ENCODE data around the gene MDP1.
"Not testable (repeated sequence)": the region's sequence is repeated elsewhere in the genome, so short reads cannot be mapped to it uniquely, and the experiment has no call there.

MDP1 gene

GRCh38 chr14:24250354-24250753 lies 34.5 kb upstream of the MDP1 start:
- no peak for DNase-seq

GRCh38 chr14:24249230-24250021 lies 33.6 kb upstream of the MDP1 start:
- DNase-seq, result no peak

DNA sequence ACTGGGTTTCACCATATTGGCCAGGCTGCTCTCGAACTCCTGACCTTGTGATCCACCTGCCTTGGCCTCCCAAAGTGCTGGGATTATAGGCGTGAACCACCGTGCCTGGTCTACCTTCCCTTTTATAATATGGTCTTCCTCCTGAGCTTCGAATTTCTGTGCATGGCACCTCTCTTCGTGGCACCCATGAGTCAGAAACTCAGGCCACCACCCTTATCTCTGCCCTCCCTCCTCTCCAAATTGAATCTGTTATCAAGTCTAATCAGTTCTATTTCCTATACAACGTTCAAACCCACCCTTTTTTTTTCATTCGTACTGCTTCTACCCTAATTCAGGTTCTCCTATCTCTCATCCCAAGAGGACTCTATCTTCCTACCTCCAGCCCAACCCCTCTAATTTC lies 31.6 kb upstream of the MDP1 start:
- no peak for DNase-seq

GRCh38 chr14:24246765-24247212 lies 30.9 kb upstream of the MDP1 start:
- no peak for DNase-seq

DNA sequence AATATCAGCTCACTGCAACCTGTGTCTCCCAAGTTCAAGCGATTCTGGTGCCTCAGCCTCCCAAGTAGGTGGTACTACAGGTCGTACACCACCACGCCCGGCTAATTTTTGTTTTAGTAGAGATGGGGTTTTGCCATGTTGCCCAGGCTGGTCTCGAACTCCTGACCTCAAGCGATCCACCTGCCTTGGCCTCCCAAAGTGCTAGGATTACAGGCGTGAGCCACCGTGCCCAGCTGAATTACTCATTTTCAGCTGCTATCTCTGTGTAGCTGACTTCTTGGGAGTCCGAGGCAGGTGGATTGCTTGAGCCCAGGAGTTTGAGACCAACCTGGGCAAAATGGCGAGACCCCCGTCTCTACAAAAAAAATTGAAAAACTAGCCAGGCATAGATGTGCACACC lies 29.5 kb upstream of the MDP1 start:
- not testable (repeated sequence) for DNase-seq

GRCh38 chr14:24243336-24243836 lies 27.5 kb upstream of the MDP1 start:
- no peak for DNase-seq

GRCh38 chr14:24241829-24242443 lies 26.1 kb upstream of the MDP1 start:
- peak in 1 of 2 experiments; percentile 90 for DNase-seq

GRCh38 chr14:24240110-24240918 lies 24.4 kb upstream of the MDP1 start:
- DNase-seq, result no peak

DNA sequence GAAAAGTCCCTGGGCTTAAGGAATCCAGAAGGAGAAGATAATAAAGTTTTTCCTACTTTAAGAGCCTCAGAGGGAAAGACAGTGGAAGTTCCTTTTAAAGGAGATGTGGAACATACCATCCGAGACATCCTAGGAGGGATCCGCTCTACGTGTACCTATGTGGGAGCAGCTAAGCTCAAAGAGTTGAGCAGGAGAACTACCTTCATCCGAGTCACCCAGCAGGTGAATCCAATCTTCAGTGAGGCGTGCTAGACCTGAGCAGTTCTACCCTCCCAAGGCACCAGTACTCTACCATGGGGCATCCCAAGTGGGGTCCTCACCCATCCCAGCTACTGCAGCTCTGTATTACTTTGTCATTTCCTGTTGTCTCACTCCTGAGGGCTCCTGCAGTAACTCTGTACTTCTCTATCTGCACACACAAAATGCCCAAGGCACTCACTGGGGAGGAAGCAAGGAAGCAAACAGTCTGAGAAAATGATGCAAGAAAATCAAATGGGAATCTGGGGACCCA lies 22.7 kb upstream of the MDP1 start:
- no peak for DNase-seq

DNA sequence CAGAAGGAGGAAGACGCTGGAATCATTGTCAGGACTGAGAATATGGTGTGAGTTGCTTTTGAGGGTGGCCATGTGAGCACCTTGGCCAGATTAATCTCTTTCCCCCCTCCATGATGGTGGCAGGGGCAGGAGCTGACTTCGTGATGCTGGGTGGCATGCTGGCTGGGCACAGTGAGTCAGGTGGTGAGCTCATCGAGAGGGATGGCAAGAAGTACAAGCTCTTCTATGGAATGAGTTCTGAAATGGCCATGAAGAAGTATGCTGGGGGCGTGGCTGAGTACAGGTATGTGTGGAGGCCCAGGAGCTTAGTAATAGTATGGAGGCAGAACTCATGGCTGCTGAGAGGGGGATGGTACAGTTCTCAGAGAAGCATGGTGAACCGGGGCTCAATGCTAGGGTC lies 22.3 kb upstream of the MDP1 start:
- DNase-seq, result no peak

- DNase-seq, result no peak
These were observed 21.6 kb upstream of the MDP1 start for GRCh38 chr14:24237463-24237955.

- no peak for DNase-seq
These were observed 21.0 kb upstream of the MDP1 start for GRCh38 chr14:24236689-24237462.

DNA sequence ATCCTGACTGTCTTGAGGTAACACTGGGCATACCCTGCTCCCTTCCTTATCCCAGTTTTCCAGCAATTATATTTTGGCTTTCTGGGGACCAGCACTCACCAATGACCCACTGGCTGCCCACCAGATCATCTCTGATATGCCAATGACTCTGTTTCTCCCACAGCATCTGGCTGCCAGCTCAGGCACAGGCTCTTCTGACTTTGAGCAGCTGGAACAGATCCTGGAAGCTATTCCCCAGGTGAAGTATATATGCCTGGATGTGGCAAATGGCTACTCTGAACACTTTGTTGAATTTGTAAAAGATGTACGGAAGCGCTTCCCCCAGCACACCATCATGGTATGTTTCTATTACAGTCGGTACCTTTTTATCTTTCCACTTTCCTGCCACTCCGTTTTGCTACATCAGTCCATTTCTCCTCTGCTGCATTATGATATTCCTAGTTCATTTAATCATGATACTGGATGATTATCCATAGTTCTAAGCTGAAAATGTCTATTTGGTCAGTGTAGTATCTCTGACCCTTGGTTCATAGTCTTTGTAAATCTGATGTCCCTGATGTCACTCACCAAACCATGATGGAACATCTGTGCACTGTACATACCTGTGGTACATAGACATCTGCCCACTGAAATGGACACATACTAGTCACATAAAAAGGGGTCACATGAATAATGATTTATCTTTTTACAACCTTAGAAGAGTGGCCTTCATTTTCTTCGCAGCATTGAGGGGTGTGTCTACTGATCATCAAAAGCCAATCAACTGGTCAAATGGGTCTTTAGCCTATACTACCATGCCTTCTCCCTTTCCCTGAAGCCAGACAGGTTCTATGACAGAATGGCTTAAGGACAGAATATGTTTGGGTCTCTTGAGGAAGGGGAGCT lies 20.2 kb upstream of the MDP1 start:
- DNase-seq, result no peak

- DNase-seq, result no peak
These were observed 18.5 kb upstream of the MDP1 start for GRCh38 chr14:24234095-24235005.

DNA sequence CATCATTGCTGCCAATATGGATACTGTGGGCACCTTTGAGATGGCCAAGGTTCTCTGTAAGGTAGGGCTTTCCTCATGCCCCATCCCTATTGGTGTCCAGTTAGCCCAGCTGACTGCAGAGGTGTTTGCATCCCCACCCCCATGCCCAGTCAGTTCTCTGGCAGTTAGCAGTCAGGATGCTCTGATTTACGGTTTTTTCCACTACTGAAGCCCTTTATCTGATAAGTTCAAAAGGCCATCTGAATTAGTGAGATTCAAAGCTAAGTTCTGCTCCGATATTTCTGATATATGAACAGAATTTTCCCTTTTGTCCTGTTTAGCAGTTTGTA lies 17.6 kb upstream of the MDP1 start:
- DNase-seq, result no peak

DNA sequence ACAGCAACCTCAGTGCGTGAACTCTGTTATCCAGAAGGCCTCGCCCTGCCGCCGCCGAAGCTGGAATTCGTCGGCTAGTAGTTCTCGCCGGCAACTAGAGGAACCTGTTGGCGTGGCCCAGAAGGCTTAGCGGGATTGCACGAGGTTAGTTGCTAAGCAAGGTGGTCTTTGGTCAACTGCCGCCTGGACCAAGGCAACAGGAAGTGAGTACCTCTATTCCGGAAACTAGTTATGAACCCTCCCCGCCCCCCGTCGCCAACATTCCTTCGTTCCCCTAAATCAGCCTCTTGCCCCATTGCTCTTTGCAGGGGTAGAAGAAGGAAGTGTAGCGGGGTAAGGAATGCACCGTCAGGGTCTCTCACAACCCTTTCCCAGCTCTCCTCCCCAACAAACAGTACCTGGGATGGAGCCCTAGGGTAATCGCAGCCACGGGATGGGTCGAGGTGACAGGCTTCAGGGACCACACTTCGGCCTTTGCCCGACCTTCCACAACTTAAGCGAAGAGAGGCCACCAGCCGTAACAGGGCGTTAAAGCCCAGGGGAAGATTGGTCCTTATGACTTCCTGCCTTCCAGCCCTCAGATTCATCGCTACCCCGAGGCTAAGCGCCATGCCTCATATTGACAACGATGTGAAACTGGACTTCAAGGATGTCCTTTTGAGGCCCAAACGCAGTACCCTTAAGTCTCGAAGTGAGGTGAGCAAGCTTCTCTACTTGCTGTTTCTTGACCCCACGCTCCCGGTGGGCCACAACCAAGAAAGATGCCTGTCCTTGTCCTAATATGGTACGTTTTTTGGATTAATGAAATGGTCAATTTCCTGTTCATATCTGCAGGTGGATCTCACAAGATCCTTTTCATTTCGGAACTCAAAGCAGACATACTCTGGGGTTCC lies 17.0 kb upstream of the MDP1 start, which contains the start of gene GMPR2:
GMPR2 (plus strand) TSS at position 285 of the 893 bp plus-strand sequence; CDS start at position 610, 325 bp downstream.
- DNase-seq, result no peak

- peak; percentile 81 to 96 for DNase-seq
These were observed 16.3 kb upstream of the MDP1 start, which contains the start of gene NEDD8 for GRCh38 chr14:24232121-24232644. TSS of gene NEDD8 (minus strand) at chr14:24232367. CDS start at chr14:24232267, 100 bp downstream.
